Measurements from ENCODE around the gene NFATC4.

NFATC4 gene

DNA sequence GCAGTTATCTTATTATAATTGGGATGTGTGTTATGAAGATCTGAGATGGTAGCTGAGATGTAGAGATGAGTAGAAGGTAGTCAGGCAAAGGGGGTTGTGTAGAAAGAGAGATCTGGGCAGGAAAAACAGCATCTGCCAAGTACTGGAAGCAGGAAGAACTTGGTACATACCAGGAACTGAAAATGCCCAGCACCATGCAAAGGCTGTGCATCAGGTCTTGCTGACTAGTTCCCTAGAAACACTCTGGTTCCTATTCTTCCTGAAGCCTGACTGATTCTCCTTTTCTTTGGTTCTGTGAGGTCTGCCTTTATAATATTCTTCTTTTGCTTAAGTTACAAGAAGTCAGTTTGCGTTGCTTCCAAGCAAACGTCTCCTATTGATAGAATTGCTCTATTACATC is 6.7 kb upstream of the NFATC4 start:
- no peak overlapping the region for H3K18ac ChIP-seq (ENCODE audit: low read length)
- H3K36me3 ChIP-seq (ENCODE audit: control insufficient read depth in 1 of 2, insufficient read depth in 2 of 2, low read length in 2 of 2) = no peaks in the 10 kb centered on the region
- H4K91ac ChIP-seq (ENCODE audit: low read depth, low read length) = no peak overlapping the region
- no peak overlapping the region for H2AK5ac ChIP-seq (ENCODE audit: low read length)
- peaks cover 7% of the 10 kb centered on the region for H3K79me1 ChIP-seq (ENCODE audit: low read length)
- no peak overlapping the region for H3K23ac ChIP-seq (ENCODE audit: low read length)
- no peak overlapping the region for H2BK5ac ChIP-seq (ENCODE audit: low read depth, low read length, poor library complexity)
- no peak overlapping the region for H3K14ac ChIP-seq (ENCODE audit: low read length)
- H3K79me2 ChIP-seq (ENCODE audit: control insufficient read depth, insufficient read depth, low read length, poor library complexity) = peaks cover 2% of the 10 kb centered on the region
- H3K27ac ChIP-seq (ENCODE audit: low read depth, low read length) = no peak overlapping the region
- H3K4me1 ChIP-seq (ENCODE audit: control insufficient read depth in 1 of 2, insufficient read depth in 2 of 2, low read length in 2 of 2) = peaks cover 0 to 4% of the 10 kb centered on the region in 2 experiments
- H3K4ac ChIP-seq (ENCODE audit: low read depth, low read length) = no peak overlapping the region
- no peak overlapping the region for H3K9ac ChIP-seq (ENCODE audit: low read length)
- H4K12ac ChIP-seq (ENCODE audit: low read depth, low read length) = no peak overlapping the region
- H3K27me3 ChIP-seq (ENCODE audit: insufficient read depth, low read length) = no peaks in the 10 kb centered on the region
- no peak overlapping the region for H4K8ac ChIP-seq (ENCODE audit: low read depth, low read length)
- no peak overlapping the region for H3K4me3 ChIP-seq (ENCODE audit: low read depth, low read length)
- no peak overlapping the region for H2BK12ac ChIP-seq (ENCODE audit: low read length)
- H3K4me2 ChIP-seq (ENCODE audit: low read length) = no peak overlapping the region
- H3K9me3 ChIP-seq (ENCODE audit: insufficient read depth, low read depth, low read length) = no peaks in the 10 kb centered on the region
- H2BK120ac ChIP-seq (ENCODE audit: insufficient read depth, low read length, poor library complexity) = no peak overlapping the region
- no CpG with 5 or more reads among the region's 2 CpGs for WGBS (ENCODE audit: extremely low coverage, insufficient coverage, insufficient read length)
- H2AFZ ChIP-seq (ENCODE audit: insufficient read depth, low read length, poor library complexity) = no peak overlapping the region
- DNase-seq = peak; percentile 34 to 64

DNA sequence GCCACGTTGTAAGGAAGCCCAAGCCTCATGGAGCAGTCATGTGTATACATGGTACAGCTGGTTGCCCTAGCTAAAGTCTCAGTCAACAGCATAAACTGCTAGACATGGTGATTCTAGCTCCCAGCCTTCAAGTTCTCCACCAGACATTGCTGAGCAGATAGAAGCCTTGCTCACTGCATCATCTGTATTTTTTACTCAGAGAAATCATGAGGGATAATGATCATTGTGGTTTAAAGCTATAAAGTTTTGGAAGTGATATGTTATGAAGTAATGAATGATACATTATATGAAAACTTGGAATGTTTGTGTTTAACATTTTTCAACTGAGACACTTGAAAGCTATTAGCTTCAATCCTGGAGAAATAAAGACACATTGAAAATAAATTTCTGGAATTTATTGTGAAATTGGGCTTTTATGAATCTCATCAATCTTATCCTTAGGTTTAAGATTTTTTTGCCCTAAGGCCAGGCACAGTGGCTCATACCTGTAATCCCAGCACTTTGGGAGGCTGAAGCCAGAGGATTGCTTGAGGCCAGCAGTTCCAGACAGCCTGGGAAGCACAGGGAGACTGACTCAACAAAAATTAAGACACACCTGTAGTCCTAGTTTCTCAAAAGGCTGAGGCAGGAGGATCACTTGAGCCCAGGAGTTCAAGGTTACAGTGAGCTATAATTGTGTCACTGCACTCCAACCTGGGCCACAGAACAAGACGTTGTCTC is 5.6 kb upstream of the NFATC4 start:
- Histone ChIP-seq H3K4me2 (ENCODE audit: low read length) (no peak overlapping the region), H3K27ac (ENCODE audit: low read depth, low read length) (no peak overlapping the region), H2BK120ac (ENCODE audit: insufficient read depth, low read length, poor library complexity) (no peak overlapping the region), H4K8ac (ENCODE audit: low read depth, low read length) (no peak overlapping the region), H3K79me2 (ENCODE audit: control insufficient read depth, insufficient read depth, low read length, poor library complexity) (peaks cover 2% of the 10 kb centered on the region), H3K27me3 (ENCODE audit: insufficient read depth, low read length) (no peaks in the 10 kb centered on the region), H4K91ac (ENCODE audit: low read depth, low read length) (no peak overlapping the region), H2AFZ (ENCODE audit: insufficient read depth, low read length, poor library complexity) (no peak overlapping the region), H3K9me3 (ENCODE audit: insufficient read depth, low read depth, low read length) (no peaks in the 10 kb centered on the region), H3K9ac (ENCODE audit: low read length) (no peak overlapping the region), H3K23ac (ENCODE audit: low read length) (no peak overlapping the region), H2BK12ac (ENCODE audit: low read length) (no peak overlapping the region), H3K4ac (ENCODE audit: low read depth, low read length) (no peak overlapping the region), H4K12ac (ENCODE audit: low read depth, low read length) (no peak overlapping the region), H3K18ac (ENCODE audit: low read length) (no peak overlapping the region), H3K36me3 (ENCODE audit: control insufficient read depth in 1 of 2, insufficient read depth in 2 of 2, low read length in 2 of 2) (no peaks in the 10 kb centered on the region), H3K4me3 (ENCODE audit: low read depth, low read length) (no peak overlapping the region), H3K79me1 (ENCODE audit: low read length) (peaks cover 16% of the 10 kb centered on the region), H3K4me1 (ENCODE audit: control insufficient read depth in 1 of 2, insufficient read depth in 2 of 2, low read length in 2 of 2) (peaks cover 0 to 4% of the 10 kb centered on the region in 2 experiments), H2BK5ac (ENCODE audit: low read depth, low read length, poor library complexity) (no peak overlapping the region), H3K14ac (ENCODE audit: low read length) (no peak overlapping the region), H2AK5ac (ENCODE audit: low read length) (no peak overlapping the region)
- WGBS (ENCODE audit: extremely low coverage, insufficient coverage, insufficient read length) = no CpG with 5 or more reads among the region's 2 CpGs
- peak; percentile 93 to 99 for DNase-seq

DNA sequence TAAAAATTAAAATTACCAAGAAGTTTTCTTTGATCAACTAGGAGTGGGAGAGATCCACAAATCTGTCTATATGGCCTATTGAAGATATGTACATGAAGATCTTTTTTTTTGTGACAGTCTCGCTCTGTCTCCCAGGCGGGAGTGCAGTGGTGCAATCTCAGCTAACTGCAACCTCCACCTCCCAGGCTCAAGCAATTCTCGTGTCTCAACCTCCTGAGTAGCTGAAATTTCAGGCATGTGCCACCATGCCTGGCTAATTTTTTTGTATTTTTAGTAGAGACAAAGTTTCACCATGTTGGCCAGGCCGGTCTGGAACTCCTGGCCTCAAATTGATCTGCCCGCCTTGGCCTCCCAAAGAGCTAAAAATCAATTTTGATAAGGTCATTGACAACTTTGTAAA is 4.6 kb upstream of the NFATC4 start:
- no peak overlapping the region for H3K4ac ChIP-seq (ENCODE audit: low read depth, low read length)
- H2BK5ac ChIP-seq (ENCODE audit: low read depth, low read length, poor library complexity) = no peak overlapping the region

DNA sequence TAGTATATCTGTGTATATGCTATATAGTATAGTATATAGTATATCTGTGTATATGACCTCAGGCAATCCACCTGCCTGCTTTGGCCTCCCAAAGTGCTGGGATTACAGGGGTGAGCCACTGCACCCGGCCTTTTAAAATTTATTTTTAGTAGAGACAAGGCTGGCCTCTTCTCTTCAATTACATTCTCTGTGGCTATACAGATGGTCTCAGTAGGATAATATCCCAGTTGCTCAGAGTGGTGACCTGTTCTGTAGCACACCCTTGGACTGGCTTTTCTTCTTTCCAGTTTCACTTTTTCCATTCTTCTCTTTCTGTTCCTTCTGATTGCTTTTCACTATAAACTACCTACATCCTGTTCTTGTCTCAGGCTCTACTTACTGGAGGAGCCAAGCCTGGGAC is 3.1 kb upstream of the NFATC4 start:
- Histone ChIP-seq H3K23ac (ENCODE audit: low read length) (no peak overlapping the region), H3K18ac (ENCODE audit: low read length) (no peak overlapping the region), H3K27me3 (ENCODE audit: insufficient read depth, low read length) (no peaks in the 10 kb centered on the region), H3K4me3 (ENCODE audit: low read depth, low read length) (no peak overlapping the region), H3K27ac (ENCODE audit: low read depth, low read length) (no peak overlapping the region), H2BK120ac (ENCODE audit: insufficient read depth, low read length, poor library complexity) (no peak overlapping the region), H2AK5ac (ENCODE audit: low read length) (no peak overlapping the region), H2AFZ (ENCODE audit: insufficient read depth, low read length, poor library complexity) (no peak overlapping the region), H4K8ac (ENCODE audit: low read depth, low read length) (no peak overlapping the region), H3K9me3 (ENCODE audit: insufficient read depth, low read depth, low read length) (no peaks in the 10 kb centered on the region), H3K9ac (ENCODE audit: low read length) (no peak overlapping the region), H4K91ac (ENCODE audit: low read depth, low read length) (no peak overlapping the region), H3K14ac (ENCODE audit: low read length) (no peak overlapping the region), H3K4me2 (ENCODE audit: low read length) (no peak overlapping the region), H3K36me3 (ENCODE audit: control insufficient read depth in 1 of 2, insufficient read depth in 2 of 2, low read length in 2 of 2) (peaks cover 0 to 2% of the 10 kb centered on the region in 2 experiments), H3K4me1 (ENCODE audit: control insufficient read depth in 1 of 2, insufficient read depth in 2 of 2, low read length in 2 of 2) (peaks cover 3 to 9% of the 10 kb centered on the region in 2 experiments), H3K4ac (ENCODE audit: low read depth, low read length) (no peak overlapping the region), H2BK5ac (ENCODE audit: low read depth, low read length, poor library complexity) (no peak overlapping the region), H4K12ac (ENCODE audit: low read depth, low read length) (no peak overlapping the region), H3K79me1 (ENCODE audit: low read length) (peaks cover 30% of the 10 kb centered on the region), H3K79me2 (ENCODE audit: control insufficient read depth, insufficient read depth, low read length, poor library complexity) (peaks cover 6% of the 10 kb centered on the region), H2BK12ac (ENCODE audit: low read length) (no peak overlapping the region)
- DNase-seq = no peak
- WGBS (ENCODE audit: extremely low coverage, insufficient coverage, insufficient read length) = no CpG with 5 or more reads among the region's 1 CpG

More for the DNA sequence above, 4.6 kb upstream of the NFATC4 start:
- DNase-seq = peak; percentile 69 to 77
- Histone ChIP-seq H4K91ac (ENCODE audit: low read depth, low read length) (no peak overlapping the region), H2BK120ac (ENCODE audit: insufficient read depth, low read length, poor library complexity) (no peak overlapping the region), H2AK5ac (ENCODE audit: low read length) (no peak overlapping the region), H3K4me1 (ENCODE audit: control insufficient read depth in 1 of 2, insufficient read depth in 2 of 2, low read length in 2 of 2) (peaks cover 0 to 4% of the 10 kb centered on the region in 2 experiments), H4K8ac (ENCODE audit: low read depth, low read length) (no peak overlapping the region), H2AFZ (ENCODE audit: insufficient read depth, low read length, poor library complexity) (no peak overlapping the region), H3K27me3 (ENCODE audit: insufficient read depth, low read length) (no peaks in the 10 kb centered on the region), H3K27ac (ENCODE audit: low read depth, low read length) (no peak overlapping the region), H3K9ac (ENCODE audit: low read length) (no peak overlapping the region), H3K36me3 (ENCODE audit: control insufficient read depth in 1 of 2, insufficient read depth in 2 of 2, low read length in 2 of 2) (no peaks in the 10 kb centered on the region), H3K4me3 (ENCODE audit: low read depth, low read length) (no peak overlapping the region), H3K79me2 (ENCODE audit: control insufficient read depth, insufficient read depth, low read length, poor library complexity) (peaks cover 6% of the 10 kb centered on the region), H3K18ac (ENCODE audit: low read length) (no peak overlapping the region), H4K12ac (ENCODE audit: low read depth, low read length) (no peak overlapping the region), H3K4me2 (ENCODE audit: low read length) (no peak overlapping the region), H2BK12ac (ENCODE audit: low read length) (no peak overlapping the region), H3K79me1 (ENCODE audit: low read length) (peaks cover 23% of the 10 kb centered on the region), H3K9me3 (ENCODE audit: insufficient read depth, low read depth, low read length) (no peaks in the 10 kb centered on the region), H3K23ac (ENCODE audit: low read length) (no peak overlapping the region), H3K14ac (ENCODE audit: low read length) (no peak overlapping the region)
- no CpG with 5 or more reads among the region's 5 CpGs for WGBS (ENCODE audit: extremely low coverage, insufficient coverage, insufficient read length)
